Measurements from ENCODE around the gene SPINK8.

- no peak for TF ChIP-seq CTCF (IDR thresholded peaks at IDR 0.05)
- TF ChIP-seq EZH2 (IDR thresholded peaks at IDR 0.05; ENCODE audit: borderline replicate concordance, insufficient read depth, low read depth, low read length, poor library complexity, severe bottlenecking) = no peak
Measured at GRCh38 chr3:48285675-48286074, 47.8 kb downstream of the SPINK8 start.

Measured in B cell (primary cell).